NCI-H146 (cell line): ENCODE data around the gene ASXL1.
"Not testable (repeated sequence)": the region's sequence is repeated elsewhere in the genome, so short reads cannot be mapped to it uniquely, and the experiment has no call there.

ENCODE experiments used
- DNase-seq: peaks from one replicate; lab custom pipeline; 2025; lab: John Stamatoyannopoulos, UW

Gene ASXL1

DNA sequence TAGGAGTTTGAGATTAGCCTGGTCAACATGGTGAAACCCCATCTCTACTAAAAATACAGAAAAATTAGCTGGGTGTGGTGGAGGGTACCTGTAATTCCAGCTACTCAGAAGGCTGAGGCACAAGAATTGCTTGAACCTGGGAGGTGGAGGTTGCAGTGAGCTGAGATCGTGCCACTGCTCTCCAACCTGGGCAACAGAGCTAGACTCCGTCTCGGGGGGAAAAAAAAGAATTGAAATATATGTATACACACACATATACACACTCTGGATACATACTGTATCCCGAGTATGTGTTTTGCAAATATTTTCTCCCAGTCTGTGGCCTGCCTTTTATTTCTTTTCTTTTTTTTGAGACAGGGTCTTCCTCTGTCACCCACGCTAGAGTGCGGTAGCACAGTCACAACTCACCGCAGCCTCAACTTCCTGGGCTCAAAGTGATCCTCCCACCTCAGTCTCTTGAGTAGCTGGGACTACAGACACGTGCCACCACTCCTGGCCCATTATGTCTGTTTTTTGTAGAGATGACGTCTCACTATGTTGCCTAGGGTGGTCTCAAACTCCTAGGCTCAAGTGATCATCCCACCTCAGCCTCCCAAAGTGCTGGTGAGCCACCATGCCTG is 49.1 kb downstream of the ASXL1 start:
- not testable (repeated sequence) for DNase-seq

- no peak for DNase-seq
Measured at GRCh38 chr20:32411955-32412706, 54.0 kb downstream of the ASXL1 start.

- DNase-seq, result no peak
Measured at GRCh38 chr20:32415494-32415893, 57.4 kb downstream of the ASXL1 start.

- DNase-seq, result no peak
Measured at GRCh38 chr20:32416206-32416605, 58.1 kb downstream of the ASXL1 start.

GRCh38 chr20:32418376-32418775 is 60.2 kb downstream of the ASXL1 start:
- no peak for DNase-seq

GRCh38 chr20:32421290-32421689 is 63.2 kb downstream of the ASXL1 start:
- no peak for DNase-seq

- no peak for DNase-seq
Measured at GRCh38 chr20:32427996-32428395, 69.9 kb downstream of the ASXL1 start.

DNA sequence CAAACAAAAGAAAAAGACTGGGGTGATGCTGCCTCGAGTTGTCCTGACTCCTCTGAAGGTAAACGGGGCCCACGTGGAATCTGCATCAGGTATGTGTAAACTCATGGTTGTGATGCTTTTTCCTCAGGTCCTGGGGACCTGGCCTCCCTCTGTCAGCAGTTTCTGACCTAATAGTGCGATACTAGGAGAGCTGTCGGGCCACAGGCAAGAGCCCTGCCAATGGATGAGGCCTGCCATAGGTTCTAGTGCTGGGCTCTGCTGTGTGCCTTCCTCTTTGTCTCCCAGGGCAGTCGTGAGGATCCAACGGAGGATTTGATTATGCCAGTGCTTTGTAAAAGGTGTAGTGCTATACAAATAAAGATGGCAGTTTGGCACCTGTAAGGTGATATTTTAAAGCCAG is 71.2 kb downstream of the ASXL1 start:
- no peak for DNase-seq

GRCh38 chr20:32429745-32430360 is 71.7 kb downstream of the ASXL1 start:
- no peak for DNase-seq

DNA sequence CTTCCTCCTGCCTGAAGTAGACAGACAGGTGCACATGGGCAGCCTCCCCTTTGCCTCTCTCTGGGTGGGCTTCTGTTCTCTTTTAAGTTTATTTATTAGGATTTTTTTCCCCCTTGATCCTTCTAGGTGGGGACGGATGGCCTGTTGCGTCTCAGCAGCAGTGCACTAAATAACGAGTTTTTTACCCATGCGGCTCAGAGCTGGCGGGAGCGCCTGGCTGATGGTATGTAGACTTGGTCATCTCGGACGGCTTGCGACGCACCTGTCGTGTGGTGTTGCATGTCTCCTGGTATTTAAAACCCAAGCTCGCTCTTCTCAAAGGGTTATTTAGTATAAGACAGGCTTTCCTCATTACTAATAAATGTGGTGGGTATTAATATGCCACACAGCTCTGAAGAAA is 73.3 kb downstream of the ASXL1 start:
- DNase-seq, result no peak

DNA sequence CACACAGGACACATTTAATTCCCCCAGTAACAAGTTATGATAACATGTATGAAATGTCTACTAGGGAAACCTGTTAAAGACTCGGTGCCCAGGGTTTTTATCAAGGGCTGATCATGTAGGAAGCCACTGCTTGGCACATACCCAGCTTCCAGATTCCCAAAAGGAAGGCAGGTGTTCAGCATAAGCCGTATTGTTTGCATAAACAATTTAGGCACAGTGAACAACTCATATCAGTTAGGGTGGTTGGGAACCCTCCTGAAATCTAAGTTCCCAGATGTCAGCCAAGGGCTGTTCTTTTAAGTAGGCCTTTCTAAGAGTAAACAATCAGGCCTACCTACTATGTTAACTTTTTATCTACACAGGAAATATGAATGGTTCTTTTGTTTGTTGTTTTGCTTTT is 74.1 kb downstream of the ASXL1 start:
- no peak for DNase-seq

GRCh38 chr20:32433311-32434021 is 75.3 kb downstream of the ASXL1 start:
- DNase-seq, result no peak

- DNase-seq, result no peak
Measured at GRCh38 chr20:32434434-32434833, 76.3 kb downstream of the ASXL1 start.

DNA sequence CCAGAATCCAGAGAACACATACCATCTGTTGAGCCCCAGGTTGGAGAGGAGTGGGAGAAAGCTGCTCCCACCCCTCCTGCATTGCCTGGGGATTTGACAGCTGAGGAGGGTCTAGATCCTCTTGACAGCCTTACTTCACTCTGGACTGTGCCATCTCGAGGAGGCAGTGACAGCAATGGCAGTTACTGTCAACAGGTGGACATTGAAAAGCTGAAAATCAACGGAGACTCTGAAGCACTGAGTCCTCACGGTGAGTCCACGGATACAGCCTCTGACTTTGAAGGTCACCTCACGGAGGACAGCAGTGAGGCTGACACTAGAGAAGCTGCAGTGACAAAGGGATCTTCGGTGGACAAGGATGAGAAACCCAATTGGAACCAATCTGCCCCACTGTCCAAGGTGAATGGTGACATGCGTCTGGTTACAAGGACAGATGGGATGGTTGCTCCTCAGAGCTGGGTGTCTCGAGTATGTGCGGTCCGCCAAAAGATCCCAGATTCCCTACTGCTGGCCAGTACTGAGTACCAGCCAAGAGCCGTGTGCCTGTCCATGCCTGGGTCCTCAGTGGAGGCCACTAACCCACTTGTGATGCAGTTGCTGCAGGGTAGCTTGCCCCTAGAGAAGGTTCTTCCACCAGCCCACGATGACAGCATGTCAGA is 77.4 kb downstream of the ASXL1 start:
- DNase-seq, result no peak

- no peak for DNase-seq
Measured at GRCh38 chr20:32436142-32436861, 78.2 kb downstream of the ASXL1 start.

GRCh38 chr20:32436968-32437367 is 78.8 kb downstream of the ASXL1 start:
- DNase-seq, result no peak

- no peak for DNase-seq
Measured at GRCh38 chr20:32437391-32438074, 79.4 kb downstream of the ASXL1 start.

GRCh38 chr20:32438331-32438858 is 80.3 kb downstream of the ASXL1 start:
- no peak for DNase-seq

- DNase-seq, result no peak
Measured at GRCh38 chr20:32439132-32439829, 81.2 kb downstream of the ASXL1 start.
